HFF-Myc (cell line): ENCODE results near the gene SH3BP1.
"Not testable (repeated sequence)": the region's sequence is repeated elsewhere in the genome, so short reads cannot be mapped to it uniquely, and the experiment has no call there.

ENCODE experiments used
- DNase-seq: peaks from one replicate; pipeline ENCODE4 v3.0.0-alpha.2; 2011; ENCODE audit warnings: low read depth; ENCODE audit errors: extremely low read depth
- H3K4me3 ChIP-seq: replicated peaks from 2 replicates; pipeline ENCODE4 v1.5.1; 2011; ENCODE audit warnings: low read depth, mild to moderate bottlenecking, control low read depth, low read length
- TF ChIP-seq, protein P1 (sequence below): IDR thresholded peaks from 2 replicates; pipeline ENCODE4 v1.5.1; 2012; ENCODE audit warnings: mild to moderate bottlenecking, low read depth, low read length, control low read depth; ENCODE audit errors: missing control alignments

SH3BP1 gene

DNA sequence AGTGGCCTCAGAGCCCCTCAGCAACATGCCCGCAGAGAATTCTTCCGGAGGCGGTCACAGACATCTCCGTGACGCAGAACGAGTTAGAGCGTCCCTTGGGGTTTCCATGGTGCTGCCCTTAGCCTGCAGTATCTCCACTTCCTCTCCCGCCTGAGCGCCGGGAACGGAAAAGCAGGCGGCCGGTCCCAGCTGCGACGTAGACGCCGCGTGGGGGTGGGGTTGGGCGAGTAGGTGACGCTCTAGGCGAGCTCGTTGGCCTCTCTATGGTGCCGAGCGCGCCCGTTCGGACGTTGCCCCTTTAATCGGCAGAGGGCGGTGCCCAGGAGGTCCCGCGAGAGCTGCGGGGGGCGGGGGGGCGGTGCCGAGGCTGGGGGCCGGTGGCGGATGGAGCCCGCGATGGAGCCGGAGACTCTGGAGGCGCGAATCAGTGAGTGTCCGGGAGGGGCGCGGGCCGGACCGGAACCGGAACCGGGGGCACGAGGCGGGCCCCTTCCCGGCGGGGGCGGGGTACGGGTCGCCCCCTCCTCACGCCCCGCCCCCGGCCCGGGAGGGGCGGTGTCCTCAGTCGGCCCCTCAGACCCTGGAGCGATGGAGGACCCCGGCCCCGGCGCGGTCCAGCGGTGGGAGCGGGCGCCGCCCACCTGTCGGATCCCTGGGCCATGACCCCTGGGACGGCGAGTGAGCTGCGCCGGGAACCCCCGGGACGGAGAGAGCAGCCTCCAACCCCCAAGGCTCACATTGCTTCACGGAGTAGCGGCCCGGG lies 30.8 kb upstream of the SH3BP1 start, which contains the start of gene GGA1:
Gene GGA1 (plus strand): TSS at position 358 of the 763 bp plus-strand sequence. CDS start 27 bp downstream, at position 385.
- H3K4me3 ChIP-seq = peak within 1 kb of the TSS; percentile 88
- TF ChIP-seq, protein P1, sequence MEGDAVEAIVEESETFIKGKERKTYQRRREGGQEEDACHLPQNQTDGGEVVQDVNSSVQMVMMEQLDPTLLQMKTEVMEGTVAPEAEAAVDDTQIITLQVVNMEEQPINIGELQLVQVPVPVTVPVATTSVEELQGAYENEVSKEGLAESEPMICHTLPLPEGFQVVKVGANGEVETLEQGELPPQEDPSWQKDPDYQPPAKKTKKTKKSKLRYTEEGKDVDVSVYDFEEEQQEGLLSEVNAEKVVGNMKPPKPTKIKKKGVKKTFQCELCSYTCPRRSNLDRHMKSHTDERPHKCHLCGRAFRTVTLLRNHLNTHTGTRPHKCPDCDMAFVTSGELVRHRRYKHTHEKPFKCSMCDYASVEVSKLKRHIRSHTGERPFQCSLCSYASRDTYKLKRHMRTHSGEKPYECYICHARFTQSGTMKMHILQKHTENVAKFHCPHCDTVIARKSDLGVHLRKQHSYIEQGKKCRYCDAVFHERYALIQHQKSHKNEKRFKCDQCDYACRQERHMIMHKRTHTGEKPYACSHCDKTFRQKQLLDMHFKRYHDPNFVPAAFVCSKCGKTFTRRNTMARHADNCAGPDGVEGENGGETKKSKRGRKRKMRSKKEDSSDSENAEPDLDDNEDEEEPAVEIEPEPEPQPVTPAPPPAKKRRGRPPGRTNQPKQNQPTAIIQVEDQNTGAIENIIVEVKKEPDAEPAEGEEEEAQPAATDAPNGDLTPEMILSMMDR = no peak
- peak; percentile 93 for DNase-seq

DNA sequence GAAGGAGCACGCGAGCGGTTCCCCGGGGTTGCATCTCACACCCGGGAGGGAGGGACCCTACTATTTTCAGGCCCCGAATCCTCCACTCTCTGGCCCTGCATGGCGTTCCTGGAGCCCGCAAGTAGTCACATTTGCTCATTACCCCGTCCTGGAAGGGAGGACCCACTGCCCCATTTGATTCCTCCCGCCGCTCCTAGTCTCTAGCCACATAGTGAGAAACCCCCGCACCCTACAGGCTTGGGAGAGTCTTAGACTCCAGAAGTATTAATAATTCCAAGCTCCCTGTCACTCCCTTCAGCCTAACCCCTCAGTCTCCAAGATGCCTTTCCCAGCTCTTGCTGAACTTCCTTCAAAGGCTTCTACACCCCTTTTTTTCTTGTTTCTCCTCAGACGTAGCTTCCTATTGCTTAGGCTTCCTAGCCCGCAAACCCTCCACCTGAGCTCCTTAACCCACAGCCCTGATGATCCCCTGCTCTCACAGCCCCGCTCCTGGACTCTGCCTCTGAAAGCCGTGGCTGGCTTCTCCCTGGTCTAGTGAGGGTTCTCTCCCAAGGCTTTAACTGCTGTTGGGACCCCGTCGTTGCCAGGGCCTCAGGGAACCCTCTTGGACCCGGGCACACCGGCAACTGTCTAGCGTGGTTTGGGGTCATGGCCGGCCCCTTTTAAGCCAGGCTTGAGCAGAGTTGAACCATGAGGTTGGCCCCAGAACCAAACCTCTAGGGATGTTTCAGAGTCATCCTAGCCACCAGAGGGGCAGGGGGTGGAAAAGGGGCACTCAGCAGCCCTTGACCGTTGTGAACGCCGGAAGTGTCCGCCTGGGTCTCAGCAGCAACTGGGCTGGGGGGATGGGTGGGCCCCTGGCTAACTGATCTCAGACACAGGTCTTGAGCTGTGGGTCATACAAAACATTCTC lies 30.0 kb upstream of the SH3BP1 start:
- DNase-seq = no peak
- H3K4me3 ChIP-seq = peak overlapping the region; percentile 88
- TF ChIP-seq, protein P1 = no peak

DNA sequence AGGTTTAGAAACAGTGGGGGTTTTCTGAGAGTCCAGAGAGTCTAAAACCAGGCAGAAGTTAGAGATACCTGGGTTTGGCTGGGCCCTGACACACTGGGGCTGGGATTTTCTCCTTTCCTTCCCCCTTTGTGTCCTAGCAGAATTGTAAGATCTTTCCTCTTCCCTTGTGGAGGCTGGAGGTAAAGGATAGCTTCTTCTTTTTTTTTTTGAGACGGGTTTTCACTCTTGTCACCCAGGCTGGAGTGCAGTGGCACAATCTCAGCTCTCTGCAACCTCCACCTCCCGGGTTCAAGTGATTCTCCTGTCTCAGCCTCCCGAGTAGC lies 29.4 kb upstream of the SH3BP1 start:
- peak overlapping the region; percentile 88 for H3K4me3 ChIP-seq
- DNase-seq = not testable (repeated sequence)

DNA sequence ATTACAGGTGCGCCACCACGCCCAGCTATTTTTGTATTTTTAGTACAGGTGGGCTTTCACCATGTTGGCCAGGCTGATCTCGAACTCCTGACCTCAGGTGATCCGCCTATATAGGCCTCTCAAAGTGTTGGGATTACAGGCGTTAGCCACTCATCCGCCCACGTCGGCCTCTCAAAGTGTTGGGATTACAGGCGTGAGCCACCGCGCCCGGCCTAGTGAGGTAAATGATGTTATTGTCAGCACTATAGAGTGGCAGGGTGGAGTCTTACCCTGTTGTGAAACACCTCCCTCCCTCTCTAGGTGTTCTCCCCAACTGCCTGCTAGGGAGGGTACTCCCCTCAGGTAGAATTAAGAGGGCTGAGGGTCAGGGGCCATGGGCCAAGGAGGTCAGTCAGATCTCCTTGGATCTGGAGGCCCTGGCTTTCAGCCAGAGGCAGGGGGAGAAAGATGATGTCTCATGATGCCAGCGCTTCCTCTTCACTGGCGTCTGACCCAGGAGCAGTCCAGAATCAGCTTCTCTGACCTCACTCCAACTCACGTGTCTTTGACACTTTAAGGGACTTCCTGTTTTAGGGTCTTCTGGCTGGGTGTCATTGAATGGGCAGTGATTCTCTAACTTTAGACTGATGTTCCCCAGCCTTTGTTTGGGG lies 28.9 kb upstream of the SH3BP1 start:
- DNase-seq = no peak
- H3K4me3 ChIP-seq = peak overlapping the region; percentile 88
- TF ChIP-seq, protein P1 = no peak

DNA sequence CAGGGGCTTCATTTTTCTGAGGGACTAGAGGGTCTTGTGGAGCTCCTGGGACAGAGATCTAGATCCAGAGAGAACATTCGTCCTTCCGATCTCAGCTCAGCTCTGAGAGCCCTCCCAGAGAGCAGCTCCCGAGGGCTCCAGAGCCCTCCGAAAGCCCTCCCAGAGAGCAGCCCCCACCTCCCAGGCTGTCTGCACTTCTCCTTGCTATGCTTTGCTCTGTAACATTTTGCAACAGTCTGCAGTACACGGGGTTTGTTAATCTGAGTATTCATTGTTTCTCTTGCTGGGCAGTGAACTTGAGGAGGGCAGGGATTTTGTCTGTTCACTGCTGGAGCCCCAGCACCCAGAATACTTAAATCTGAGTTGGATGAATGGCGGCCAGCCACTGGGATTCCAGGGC lies 28.3 kb upstream of the SH3BP1 start:
- no peak overlapping the region for H3K4me3 ChIP-seq
- DNase-seq = no peak
- TF ChIP-seq, protein P1 = no peak

DNA sequence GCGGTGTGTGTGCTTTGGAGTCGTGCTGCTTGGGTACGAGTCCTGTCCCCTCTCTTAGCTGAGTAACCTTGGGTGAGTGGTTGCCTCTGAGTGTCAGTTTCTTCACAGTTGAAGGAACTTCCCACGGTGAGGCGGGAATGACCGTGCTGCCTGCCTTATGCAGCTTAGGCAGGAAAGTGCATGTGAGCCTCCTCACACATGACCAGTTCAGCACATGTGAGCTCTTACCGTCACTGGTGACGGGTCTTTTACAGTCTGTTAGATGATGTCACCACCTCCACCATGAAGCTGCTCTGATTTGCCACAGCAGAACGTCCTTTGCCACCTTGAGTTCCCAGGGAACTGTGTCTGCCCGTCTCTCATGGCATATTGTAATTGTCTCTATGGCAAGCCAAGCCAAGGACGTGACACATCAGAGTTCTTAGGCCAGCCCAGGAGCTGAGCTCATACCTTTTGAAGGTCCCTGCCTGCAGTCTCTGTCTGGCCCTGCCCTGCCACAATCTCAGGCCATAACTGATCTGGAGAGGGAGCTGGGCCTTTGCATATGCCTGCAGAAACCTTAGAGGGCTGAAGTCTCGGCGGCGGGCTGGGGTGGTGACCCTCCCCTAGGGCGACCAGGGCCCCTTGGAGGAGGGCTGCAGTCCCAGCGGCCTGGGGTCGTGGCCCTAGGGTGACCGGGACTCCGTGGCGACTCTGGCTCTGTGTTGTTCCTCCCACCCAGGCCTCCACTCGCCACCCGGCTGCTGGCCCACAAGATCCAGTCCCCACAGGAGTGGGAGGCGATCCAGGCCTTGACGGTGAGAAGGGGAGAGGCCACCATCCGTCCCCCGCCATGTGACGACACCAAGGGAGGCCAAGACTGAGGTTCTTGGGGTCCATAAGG lies 23.0 kb upstream of the SH3BP1 start:
- TF ChIP-seq, protein P1 = no peak
- H3K4me3 ChIP-seq = no peak overlapping the region
- DNase-seq = no peak
